ENCODE measurements around the gene SUN2. TPM values are rescaled to one million over a fixed set of nuclear protein-coding genes. Genes with fewer than 3 reads are reported as not detected.

SUN2 gene
- total RNA-seq, 2 experiments from 2014 or later = 101 to 107 TPM

GRCh38 chr22:38792833-38793232 is 37.0 kb upstream of the SUN2 start:
- no peak for TF ChIP-seq CTCF (IDR thresholded peaks at IDR 0.05)
- Mint-ChIP-seq H3K36me3 (ENCODE audit: low read depth) (no peaks in the 10 kb centered on the region), H3K27me3 (peaks cover 3% of the 10 kb centered on the region), H3K9me3 (no peaks in the 10 kb centered on the region), H3K4me3 (peak overlapping the region; percentile 85), H3K27ac (peak overlapping the region; percentile 82), H3K4me1 (ENCODE audit: low read depth) (peaks cover 12% of the 10 kb centered on the region)
- DNase-seq (peak; percentile 67), ATAC-seq (peak; percentile 35)
- POLR2A ChIA-PET = interaction anchor here (1.1 to 1.3 kb wide), 2 partner anchors 10 to 12 kb away, joined by 3 read pairs; no protein-coding TSS in a partner anchor
- intact Hi-C loops (cut with micrococcal nuclease) = no loop called here
- CTCF ChIA-PET = interaction anchor here (0.9 to 3.6 kb wide), 3 partner anchors 24 to 50 kb away, joined by 3 to 14 read pairs (median 3); no protein-coding TSS in a partner anchor

- H3K36me3 Mint-ChIP-seq (ENCODE audit: low read depth) = no peaks in the 10 kb centered on the region
- no peaks in the 10 kb centered on the region for H3K9me3 Mint-ChIP-seq
- POLR2A ChIA-PET = interaction anchor here (1.6 kb wide), 1 partner anchor 9 kb away, joined by 3 read pairs; no protein-coding TSS in a partner anchor
- DNase-seq (no peak), ATAC-seq (no peak)
- intact Hi-C loops (cut with micrococcal nuclease) = no loop called here
- H3K27me3 Mint-ChIP-seq = no peaks in the 10 kb centered on the region
- no peak for TF ChIP-seq CTCF (IDR thresholded peaks at IDR 0.05)
- H3K27ac Mint-ChIP-seq = no peak overlapping the region
- peaks cover 12% of the 10 kb centered on the region for H3K4me1 Mint-ChIP-seq (ENCODE audit: low read depth)
- CTCF ChIA-PET = interaction anchor here (1.2 kb wide), 1 partner anchor 9 kb away, joined by 3 read pairs; no protein-coding TSS in a partner anchor
- H3K4me3 Mint-ChIP-seq = no peak overlapping the region
Observed at GRCh38 chr22:38789606-38790005, 33.8 kb upstream of the SUN2 start.

GRCh38 chr22:38788846-38789245 is 33.0 kb upstream of the SUN2 start:
- no peak overlapping the region for H3K4me3 Mint-ChIP-seq
- ChIA-PET POLR2A (interaction anchor here (1.6 kb wide), 1 partner anchor 8 kb away, joined by 3 read pairs; no protein-coding TSS in a partner anchor), CTCF (interaction anchor here (1.2 kb wide), 1 partner anchor 10 kb away, joined by 3 read pairs; no protein-coding TSS in a partner anchor)
- H3K4me1 Mint-ChIP-seq (ENCODE audit: low read depth) = peaks cover 7% of the 10 kb centered on the region
- intact Hi-C loops (cut with micrococcal nuclease) = no loop called here
- H3K9me3 Mint-ChIP-seq = no peaks in the 10 kb centered on the region
- TF ChIP-seq CTCF (IDR thresholded peaks at IDR 0.05) = no peak
- ATAC-seq (no peak), DNase-seq (no peak)
- no peak overlapping the region for H3K27ac Mint-ChIP-seq
- no peaks in the 10 kb centered on the region for H3K27me3 Mint-ChIP-seq
- H3K36me3 Mint-ChIP-seq (ENCODE audit: low read depth) = no peaks in the 10 kb centered on the region

GRCh38 chr22:38788021-38788816 is 32.4 kb upstream of the SUN2 start:
- Mint-ChIP-seq H3K27me3 (no peaks in the 10 kb centered on the region), H3K36me3 (ENCODE audit: low read depth) (no peaks in the 10 kb centered on the region), H3K27ac (no peak overlapping the region), H3K4me3 (no peak overlapping the region), H3K4me1 (ENCODE audit: low read depth) (peaks cover 5% of the 10 kb centered on the region), H3K9me3 (no peaks in the 10 kb centered on the region)
- ChIA-PET POLR2A (no interaction called here), CTCF (interaction anchor here (1.3 kb wide), 1 partner anchor 19 kb away, joined by 4 read pairs; no protein-coding TSS in a partner anchor)
- no peak for ATAC-seq
- TF ChIP-seq CTCF (IDR thresholded peaks at IDR 0.05) = no peak
- no peak for DNase-seq
- intact Hi-C loops (cut with micrococcal nuclease) = no loop called here

GRCh38 chr22:38786631-38787030 is 30.8 kb upstream of the SUN2 start:
- no peaks in the 10 kb centered on the region for H3K27me3 Mint-ChIP-seq
- ATAC-seq (no peak), DNase-seq (no peak)
- CTCF ChIA-PET = interaction anchor here (1.8 kb wide), 1 partner anchor 18 kb away, joined by 12 read pairs; no protein-coding TSS in a partner anchor
- intact Hi-C loops (cut with micrococcal nuclease) = no loop called here
- H3K36me3 Mint-ChIP-seq (ENCODE audit: low read depth) = peaks cover 2% of the 10 kb centered on the region
- POLR2A ChIA-PET = interaction anchor here (1.1 kb wide), 1 partner anchor 73 kb away, joined by 3 read pairs; no protein-coding TSS in a partner anchor
- no peaks in the 10 kb centered on the region for H3K9me3 Mint-ChIP-seq
- no peak overlapping the region for H3K4me3 Mint-ChIP-seq
- H3K27ac Mint-ChIP-seq = no peak overlapping the region
- no peak for TF ChIP-seq CTCF (IDR thresholded peaks at IDR 0.05)
- H3K4me1 Mint-ChIP-seq (ENCODE audit: low read depth) = peaks cover 3% of the 10 kb centered on the region

All from activated CD8-positive, alpha-beta T cell treated with anti-CD3 and anti-CD28 coated beads for 36 hours (primary cell).